Embryonic facial prominence (tissue), 1 donor: ENCODE measurements around the gene TNFRSF6B.
A peak's percentile ranks its signal among the peaks of the same experiment; 100 is the strongest.
"Not testable (repeated sequence)": the region's sequence is repeated elsewhere in the genome, so short reads cannot be mapped to it uniquely, and the experiment has no call there.

ENCODE experiments used
- DNase-seq: peaks from one replicate; pipeline ENCODE4 v3.0.0-alpha.2; 2016; ENCODE audit errors: extremely low spot score

The TNFRSF6B gene, protein sequence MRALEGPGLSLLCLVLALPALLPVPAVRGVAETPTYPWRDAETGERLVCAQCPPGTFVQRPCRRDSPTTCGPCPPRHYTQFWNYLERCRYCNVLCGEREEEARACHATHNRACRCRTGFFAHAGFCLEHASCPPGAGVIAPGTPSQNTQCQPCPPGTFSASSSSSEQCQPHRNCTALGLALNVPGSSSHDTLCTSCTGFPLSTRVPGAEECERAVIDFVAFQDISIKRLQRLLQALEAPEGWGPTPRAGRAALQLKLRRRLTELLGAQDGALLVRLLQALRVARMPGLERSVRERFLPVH

DNA sequence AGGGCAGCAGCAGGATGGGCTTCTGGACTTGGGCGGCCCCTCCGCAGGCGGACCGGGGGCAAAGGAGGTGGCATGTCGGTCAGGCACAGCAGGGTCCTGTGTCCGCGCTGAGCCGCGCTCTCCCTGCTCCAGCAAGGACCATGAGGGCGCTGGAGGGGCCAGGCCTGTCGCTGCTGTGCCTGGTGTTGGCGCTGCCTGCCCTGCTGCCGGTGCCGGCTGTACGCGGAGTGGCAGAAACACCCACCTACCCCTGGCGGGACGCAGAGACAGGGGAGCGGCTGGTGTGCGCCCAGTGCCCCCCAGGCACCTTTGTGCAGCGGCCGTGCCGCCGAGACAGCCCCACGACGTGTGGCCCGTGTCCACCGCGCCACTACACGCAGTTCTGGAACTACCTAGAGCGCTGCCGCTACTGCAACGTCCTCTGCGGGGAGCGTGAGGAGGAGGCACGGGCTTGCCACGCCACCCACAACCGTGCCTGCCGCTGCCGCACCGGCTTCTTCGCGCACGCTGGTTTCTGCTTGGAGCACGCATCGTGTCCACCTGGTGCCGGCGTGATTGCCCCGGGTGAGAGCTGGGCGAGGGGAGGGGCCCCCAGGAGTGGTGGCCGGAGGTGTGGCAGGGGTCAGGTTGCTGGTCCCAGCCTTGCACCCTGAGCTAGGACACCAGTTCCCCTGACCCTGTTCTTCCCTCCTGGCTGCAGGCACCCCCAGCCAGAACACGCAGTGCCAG lies at the start of gene TNFRSF6B:
Gene TNFRSF6B, plus strand, starts transcription at position 25 of the 729 bp plus-strand sequence. Its CDS starts 116 bp downstream, at position 141.
- DNase-seq: no peak

DNA sequence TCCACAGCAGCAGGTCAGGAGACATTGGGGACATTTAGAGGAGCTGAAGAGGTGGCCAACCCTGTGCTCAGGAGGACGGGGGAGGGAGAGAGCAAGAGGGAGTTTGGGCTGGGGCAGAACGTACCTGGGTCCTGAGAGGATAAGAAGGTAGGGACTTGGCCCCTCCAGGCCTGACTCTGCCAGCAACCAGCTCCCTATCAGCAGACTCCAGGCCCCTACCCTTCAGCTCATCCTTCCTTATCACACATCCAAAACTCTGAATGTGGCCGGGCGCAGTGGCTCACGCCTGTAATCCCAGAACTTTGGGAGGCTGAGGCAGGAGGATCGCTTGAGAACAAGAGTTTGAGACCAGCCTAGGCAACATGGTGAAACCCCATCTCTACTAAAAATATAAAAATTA lies 48.3 kb upstream of the TNFRSF6B start:
- DNase-seq: no peak

DNA sequence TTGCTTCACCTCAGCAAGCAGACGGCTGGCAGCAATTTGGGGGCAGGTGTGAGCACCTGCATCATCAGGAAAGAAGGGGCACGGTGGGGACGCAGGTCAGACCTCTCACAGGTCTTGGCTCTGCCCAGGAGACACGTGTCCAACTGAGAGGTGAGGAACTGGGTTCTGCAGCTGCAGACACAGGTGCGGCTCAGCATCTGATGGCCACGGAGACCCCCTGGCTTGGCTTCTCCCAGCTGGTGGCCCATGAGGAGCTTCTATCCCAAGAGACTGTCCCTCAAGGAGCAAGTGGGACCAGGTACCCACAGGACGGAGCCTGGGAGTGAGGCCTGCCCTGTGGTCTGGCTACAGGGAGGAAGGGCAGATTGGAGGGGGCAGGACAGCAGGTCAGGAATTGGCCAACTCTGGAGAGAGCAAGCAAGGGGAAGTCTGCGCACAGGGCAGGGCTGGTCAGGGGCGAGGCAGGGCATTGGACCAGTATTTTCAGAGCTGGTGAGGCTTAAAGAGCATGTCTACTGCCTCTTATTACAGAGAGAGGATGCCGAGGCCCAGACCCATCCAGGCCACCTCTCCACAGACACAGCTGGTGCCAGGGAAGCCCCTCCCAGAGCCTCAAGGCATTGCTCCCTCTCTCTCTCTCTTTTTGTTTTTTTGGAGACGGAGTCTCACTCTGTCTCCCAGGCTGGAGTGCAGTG lies 47.4 kb upstream of the TNFRSF6B start:
- DNase-seq: no peak

DNA sequence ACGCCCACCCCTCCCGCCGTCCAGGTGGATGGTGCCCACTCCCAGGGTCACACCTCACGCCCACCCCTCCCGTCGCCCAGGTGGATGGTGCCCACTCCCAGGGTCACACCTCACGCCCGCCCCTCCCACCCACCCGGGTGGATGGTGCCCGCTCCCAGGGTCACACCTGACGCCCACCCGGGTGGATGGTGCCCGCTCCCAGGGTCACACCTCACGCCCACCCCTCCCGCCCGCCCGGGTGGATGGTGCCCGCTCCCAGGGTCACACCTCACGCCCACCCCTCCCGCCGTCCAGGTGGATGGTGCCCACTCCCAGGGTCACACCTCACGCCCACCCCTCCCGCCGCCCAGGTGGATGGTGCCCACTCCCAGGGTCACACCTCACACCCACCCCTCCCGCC lies 46.0 kb upstream of the TNFRSF6B start:
- not testable (repeated sequence) for DNase-seq

DNA sequence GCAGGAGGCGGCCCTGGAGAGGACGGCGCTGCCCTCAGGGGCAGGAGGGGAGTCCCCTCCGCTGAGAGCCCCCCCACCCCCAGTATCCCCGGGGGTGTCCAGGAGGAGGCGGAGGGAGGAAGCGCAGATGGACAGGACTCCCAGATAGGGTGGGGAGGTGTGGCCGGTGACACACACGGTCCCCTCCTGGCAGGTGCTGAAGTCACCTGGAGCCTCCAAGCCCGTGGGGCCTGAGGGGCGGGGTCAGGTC lies 44.6 kb upstream of the TNFRSF6B start:
- DNase-seq: no peak

DNA sequence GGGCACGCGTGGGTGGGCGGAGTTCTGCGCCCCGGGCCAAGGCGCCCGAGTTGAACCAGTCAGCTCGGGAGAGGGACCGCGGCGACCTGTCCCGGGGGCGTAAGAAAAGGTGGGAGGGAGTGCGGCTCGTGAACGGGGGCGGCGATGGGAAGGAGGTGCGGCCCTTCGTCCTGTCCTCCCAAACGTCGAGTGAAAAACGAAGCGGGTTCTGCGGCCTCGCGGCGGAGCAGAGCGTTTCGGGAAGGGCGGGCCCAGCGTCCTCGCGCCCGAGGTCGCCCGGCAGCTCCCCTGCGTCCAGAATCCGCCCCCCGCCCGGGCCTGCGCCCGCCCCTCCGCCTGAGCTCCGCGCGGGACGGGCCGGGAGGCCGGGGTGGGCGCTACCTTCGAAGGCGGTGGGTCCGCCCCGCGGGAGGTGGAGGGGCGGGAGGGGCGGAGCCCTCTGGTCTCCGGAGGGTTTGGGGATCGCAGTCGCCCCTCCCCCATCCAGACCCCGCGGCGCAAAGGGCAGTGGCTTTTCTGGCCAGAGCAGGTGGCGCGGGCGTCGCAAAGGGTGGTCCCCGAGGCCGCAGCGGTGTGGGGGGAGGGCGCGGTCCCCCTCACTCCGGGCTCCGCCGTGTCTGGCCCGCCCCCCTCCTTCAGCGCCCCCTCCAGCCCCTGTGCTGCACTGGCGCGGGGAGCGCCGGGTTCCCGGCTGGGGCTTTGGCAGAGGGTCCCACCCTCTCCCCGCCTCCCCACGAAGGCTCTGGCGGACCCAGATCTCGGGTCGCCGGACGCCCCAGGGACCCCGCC lies 44.1 kb upstream of the TNFRSF6B start:
- DNase-seq: no peak

DNA sequence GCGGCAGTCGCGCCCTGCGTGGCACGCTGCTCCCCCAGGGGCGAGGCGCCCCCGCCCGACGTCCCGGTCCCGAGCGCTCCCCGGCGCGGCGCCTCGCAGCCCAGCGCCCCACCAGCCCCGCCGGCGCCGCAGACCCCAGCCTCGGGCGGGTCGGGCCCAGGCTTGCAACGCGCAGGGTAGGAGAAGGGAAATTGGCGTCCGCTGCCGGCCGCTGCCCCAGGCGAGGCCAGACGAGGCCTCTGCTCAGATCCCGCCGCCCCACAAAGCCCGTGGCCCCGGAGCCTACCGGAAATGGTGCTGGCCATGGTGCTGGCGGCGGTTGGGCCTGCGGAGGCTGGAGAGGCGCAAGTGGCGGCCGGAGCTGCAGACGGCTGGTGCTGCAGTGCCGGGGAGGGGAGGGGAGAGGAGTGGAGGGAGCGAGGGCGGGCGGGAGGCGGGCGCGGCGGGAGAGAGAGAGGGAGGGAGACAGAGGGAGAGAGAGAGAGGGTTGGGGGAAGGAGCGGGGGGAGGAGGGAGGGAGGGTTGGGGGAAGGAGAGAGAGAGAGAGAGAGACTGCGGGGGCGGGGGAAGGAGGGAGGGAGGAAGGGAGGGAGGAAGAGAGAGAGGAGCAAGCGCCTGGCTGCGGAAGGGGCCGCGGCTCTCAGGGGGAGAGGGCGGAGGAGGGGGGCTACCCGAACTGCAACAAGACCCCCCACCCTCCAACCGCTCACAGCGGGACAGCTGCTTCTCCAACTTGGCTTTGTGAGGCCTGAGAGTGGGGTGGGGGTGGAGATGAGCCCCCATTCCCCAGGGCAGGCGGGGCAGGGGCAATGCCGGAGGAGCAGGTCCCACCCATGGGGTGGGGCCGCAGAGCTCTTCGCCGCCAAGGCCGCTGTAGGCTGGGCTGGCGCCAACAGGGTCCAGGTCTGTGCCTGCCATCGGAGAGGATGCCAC lies 43.1 kb upstream of the TNFRSF6B start, which contains the start of gene STMN3:
Gene STMN3, minus strand, starts transcription at position 384 of the 933 bp plus-strand sequence. Its CDS starts 79 bp downstream, at position 305.
- peak; percentile 86 for DNase-seq

DNA sequence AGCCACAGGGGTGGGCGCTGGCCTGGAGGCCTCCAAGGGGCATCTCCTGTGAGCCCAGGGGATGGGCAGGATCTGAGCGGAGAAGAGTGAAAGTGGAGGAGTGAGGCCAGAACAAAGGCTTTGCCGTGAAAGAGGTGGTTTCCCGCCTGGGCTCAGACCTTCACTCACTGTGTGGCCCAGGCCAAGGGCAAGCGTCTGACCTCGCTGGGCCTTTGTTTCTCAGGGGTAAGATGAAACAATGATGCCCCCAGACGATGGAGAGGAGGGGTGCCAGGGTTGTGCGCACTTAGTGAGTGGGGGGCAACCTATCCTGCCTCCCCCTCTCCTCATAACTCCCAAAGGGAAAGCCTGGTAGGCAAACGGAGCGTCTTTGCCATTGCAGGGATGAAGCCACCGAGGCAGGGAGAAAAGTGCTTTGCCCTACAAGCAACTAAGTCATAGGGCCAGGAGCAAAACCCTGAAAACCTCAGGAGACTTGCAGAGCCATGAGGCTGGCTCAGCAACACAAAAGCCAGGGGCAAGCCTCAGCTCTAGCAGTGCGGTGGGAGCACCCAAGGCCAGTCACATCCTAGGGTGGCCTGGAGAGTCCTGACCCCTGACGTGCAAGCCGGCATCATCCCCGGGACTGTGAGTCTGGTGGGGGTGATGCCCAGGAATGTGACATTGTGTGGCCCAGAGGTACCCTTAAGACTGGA lies 42.3 kb upstream of the TNFRSF6B start:
- DNase-seq: no peak

DNA sequence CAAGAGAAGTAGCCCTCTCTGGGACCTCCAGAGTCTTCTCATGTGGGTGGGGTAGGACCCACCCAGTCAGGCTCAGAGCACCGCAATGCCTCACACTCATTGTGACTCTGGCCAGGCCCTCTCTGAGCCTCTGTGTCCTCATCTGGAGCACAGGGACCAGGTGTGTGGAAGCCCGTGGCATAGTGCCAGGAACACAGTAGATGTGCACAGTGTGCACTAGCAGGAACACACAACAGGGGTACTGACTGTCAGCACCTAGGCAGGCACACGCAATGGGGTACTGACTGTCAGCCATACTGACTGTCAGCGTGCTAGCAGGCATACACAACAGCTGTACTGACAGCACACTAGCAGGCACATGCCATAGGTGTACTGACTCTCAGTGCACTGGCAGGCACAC lies 41.2 kb upstream of the TNFRSF6B start:
- no peak for DNase-seq

DNA sequence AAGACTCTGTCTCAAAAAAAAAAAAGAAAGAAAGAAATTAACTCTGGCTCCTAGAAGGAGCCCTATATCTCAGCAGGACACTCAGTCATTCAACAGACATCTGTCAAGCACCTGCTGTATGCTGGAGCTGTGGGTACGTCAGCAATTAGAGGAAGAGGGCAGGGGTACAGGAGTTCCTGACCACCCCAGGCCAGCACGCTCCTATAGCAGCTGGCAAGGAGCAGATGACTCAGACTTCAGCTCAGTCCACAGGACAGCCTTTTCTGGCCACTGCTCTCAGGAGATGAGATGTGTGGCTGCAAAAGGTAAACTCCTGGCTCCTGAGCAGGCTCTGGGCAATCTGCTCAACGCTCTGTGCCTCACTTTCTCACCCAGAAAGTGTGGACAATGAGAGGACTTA lies 40.0 kb upstream of the TNFRSF6B start:
- no peak for DNase-seq

DNA sequence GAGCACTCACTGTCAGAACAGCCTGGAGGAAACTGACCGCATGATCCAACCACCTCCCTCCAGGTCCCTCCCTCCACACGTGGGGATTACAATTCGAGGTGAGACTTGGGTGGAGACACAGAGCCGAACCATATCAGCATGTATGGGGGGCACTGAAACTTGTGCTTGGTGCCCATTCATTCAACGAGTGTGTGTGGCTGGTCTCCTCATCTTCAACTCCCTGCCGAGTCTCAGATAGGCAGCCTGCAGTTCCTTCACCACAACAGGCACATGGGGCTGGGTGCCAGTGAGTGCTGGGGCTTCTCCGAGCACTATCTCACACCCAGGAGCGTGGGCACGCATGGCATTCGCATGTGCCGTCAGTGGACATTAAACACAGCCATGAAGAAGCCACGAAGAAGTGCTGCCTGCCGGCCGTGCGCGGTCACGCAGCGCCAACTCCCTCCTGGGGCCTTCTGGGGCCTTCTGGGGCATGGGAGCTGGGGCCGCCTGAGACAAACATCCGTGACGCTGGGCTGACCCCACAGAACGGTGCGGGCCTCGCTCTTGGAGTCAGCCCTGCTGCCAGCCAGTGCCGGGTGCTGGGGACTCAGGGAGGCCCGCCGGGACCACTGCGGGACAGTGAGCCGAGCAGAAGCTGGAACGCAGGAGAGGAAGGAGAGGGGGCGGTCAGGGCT lies 39.1 kb upstream of the TNFRSF6B start:
- no peak for DNase-seq

DNA sequence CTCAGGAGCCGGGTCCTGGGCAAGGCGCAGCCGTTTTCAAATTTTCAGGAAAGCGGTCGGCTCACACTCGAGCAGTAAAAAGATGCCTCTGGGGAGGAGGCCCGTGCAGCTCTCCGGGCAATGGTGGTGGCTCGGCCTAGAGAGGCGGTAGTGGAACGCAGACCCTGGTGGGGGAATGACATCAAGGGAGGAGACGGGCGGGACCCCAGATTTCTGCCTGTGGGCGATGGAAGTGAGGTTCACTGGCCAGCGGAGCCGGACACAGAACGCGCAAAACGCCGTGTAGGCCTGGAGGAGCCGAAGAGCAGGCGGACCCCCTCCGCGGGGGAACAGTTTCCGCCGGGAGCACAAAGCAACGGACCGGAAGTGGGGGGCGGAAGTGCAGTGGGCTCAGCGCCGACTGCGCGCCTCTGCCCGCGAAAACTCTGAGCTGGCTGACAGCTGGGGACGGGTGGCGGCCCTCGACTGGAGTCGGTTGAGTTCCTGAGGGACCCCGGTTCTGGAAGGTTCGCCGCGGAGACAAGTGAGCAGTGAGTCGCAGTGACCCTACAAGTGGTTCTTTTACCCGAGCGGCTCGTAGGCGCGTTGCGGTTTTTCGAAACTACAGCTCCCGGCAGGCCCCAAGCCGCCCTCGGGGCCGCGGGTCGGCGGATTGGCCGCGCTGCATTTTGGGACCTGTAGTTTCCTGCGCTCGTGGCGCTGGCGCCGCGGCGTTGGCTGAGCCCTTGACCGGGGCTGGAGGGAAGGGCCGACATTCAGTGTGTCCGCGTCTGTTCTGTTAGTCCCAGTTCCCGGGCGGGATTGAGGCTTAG lies 38.3 kb upstream of the TNFRSF6B start, which contains the start of gene RTEL1:
Gene RTEL1, plus strand, starts transcription at position 376 of the 812 bp plus-strand sequence. CDS start 1,091 bp downstream, outside the sequence.
- peak; percentile 77 for DNase-seq

DNA sequence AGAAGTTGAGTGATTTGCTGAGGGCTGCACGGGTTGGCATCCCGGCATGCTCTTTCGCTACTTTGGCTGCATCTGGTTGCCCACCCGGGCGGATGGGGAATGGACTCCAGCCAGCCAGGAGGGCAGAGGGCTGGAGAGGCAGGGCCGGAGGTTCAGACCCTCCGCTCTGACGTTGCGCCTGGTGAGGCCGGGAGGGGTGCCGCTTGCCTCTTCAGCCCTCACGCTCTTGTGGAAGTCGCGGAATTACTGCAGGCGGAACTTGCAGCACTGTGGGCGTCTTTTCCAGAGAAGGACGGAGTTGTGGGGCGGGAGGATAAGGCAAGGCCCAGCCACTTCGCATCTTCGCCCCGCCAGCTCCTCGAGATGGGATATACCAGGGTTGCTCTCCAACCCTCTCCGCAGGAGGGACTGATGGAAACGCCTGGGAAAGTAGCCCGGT lies 37.7 kb upstream of the TNFRSF6B start:
- no peak for DNase-seq

DNA sequence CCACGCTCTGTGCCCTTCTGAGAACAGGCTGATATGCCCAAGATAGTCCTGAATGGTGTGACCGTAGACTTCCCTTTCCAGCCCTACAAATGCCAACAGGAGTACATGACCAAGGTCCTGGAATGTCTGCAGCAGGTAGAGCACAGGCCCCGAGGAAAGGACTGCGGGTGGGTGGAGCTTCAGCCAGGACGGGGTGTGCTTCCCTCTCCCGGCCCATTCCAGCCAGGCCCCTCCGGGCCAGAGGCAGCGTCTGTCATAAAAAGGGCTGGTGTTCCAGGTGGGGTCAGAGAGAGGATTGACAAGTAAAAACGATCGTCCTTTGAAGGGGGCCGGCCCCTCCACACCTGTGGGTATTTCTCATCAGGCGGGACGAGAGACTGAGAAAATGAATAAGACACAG lies 37.1 kb upstream of the TNFRSF6B start:
- no peak for DNase-seq

DNA sequence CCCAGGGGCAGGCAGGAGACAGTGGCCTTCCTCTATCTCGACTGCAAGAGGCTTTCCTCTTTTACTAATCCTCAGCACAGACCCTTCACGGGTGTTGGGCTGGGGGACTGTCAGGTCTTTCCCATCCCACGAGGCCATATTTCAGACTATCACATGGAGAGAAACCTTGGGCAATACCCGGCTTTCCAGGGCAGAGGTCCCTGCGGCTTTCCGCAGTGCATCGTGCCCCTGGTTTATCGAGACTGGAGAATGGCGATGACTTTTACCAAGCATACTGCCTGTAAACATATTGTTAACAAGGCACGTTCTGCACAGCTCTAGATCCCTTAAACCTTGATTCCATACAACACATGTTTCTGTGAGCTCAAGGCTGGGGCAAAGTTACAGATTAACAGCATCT lies 36.3 kb upstream of the TNFRSF6B start:
- not testable (repeated sequence) for DNase-seq

DNA sequence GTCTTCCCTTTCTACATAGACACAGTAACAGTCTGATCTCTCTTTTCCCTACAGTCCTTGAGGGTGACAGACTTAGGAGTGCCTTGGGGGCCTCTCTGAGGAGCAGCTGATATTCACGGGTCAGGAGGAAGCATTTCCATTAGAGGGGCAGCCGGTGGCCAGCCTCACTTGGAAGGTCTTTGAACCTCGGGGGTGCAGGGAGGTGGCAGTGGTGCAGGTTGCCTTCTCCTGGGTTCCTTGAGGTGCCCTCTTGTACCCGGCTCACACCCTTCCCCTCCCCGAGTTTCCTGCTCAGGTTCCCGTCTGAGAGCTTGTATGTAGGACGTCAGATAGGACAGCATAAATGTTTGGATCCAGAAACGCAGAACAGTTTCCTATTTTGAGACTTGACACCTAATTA lies 35.8 kb upstream of the TNFRSF6B start:
- DNase-seq: no peak

DNA sequence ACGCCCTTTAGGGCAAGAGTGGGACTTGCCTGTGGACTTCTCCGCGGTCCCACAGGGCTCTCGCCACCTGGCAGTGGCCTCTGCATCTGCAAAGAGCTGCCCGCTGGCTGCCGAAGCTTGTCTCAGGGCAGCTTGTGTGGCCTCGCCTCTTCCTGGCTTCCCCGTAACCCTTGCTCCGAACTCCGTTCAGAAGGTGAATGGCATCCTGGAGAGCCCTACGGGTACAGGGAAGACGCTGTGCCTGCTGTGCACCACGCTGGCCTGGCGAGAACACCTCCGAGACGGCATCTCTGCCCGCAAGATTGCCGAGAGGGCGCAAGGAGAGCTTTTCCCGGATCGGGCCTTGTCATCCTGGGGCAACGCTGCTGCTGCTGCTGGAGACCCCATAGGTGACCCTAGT lies 35.3 kb upstream of the TNFRSF6B start:
- no peak for DNase-seq

DNA sequence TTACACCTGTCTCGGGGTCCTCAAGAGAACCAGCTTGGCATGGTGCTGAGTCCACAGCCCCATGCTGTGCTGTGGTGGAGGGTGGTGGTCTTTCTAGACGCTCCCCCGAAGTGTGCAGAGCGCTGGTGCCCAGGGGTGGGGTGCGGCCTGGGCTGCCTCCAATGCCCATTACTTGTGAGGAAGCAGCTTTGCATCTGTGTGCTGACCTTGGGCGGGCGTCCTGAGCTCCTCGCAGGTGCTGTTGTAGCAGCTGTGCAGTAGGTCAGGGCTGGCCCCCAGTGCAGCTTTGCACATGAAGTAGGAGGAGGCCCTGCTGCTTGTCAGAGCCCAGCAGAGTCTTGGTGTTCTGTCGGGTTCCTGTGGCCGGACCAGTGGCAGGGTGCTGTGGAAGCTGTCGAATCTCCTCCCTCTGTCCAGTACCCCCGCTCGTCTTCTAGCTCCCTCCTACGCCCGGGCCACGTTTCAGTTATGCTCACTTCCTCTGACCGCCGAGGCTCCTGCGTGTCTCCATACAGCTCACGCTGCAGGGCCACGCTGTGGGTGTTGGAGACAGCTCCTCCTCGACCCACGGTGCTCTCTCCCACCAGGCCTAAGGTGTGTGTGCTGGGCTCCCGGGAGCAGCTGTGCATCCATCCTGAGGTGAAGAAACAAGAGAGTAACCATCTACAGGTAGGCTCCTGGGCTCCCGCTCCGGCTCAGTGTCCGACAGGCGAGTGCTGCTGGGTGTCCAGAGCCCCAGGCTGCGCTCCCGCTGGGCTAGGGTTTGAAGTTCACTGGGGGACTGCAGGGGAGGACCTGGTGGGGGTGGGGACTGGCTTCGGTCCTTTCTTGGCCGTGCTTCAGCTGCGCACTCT lies 34.3 kb upstream of the TNFRSF6B start:
- DNase-seq: no peak
